Mesothelial cell of epicardium (in vitro differentiated cells): ENCODE data around the gene FYCO1. TPM values are rescaled to one million over a fixed set of nuclear protein-coding genes. Genes with fewer than 3 reads are reported as not detected.

Source experiments
- DNase-seq, 2 experiments: peaks; one replicate each; pipeline ENCODE4 v3.0.0; 2021; ENCODE audit warnings: low spot score in 2 of 2; ENCODE audit not compliant: unreplicated experiment in 2 of 2
- H3K27ac Mint-ChIP-seq: 2 replicates; pipeline ENCODE4 v1.8.0; 2021; ENCODE audit warnings: mixed read lengths
- H3K27me3 Mint-ChIP-seq: 2 replicates; pipeline ENCODE4 v1.8.0; 2021; ENCODE audit warnings: low read depth, mixed read lengths
- H3K36me3 Mint-ChIP-seq: 2 replicates; pipeline ENCODE4 v1.8.0; 2021; ENCODE audit warnings: mixed read lengths
- H3K4me1 Mint-ChIP-seq: 2 replicates; pipeline ENCODE4 v1.8.0; 2021; ENCODE audit warnings: mixed read lengths
- H3K4me3 Mint-ChIP-seq: 2 replicates; pipeline ENCODE4 v1.8.0; 2021; ENCODE audit warnings: mild to moderate bottlenecking, moderate library complexity, mixed read lengths
- H3K9me3 Mint-ChIP-seq: 2 replicates; pipeline ENCODE4 v1.8.0; 2021; ENCODE audit warnings: mixed read lengths
- CTCF ChIP-seq: fragments of 200-600 bp; sonication (generic); IDR thresholded peaks from one replicate; pipeline ENCODE4 v1.5.0; 2021; ENCODE audit warnings: antibody characterized with exemption; ENCODE audit not compliant: unreplicated experiment
- total RNA-seq: library from RNA; stranded (reverse); gene quantifications from 3 replicates; pipeline ENCODE4 v1.2.1, GENCODE V29; 2021

The FYCO1 gene
- total RNA-seq, 1 donor from 2014 or later: 23.1 TPM

- H3K4me1 Mint-ChIP-seq: peaks cover 12% of the 10 kb centered on the region
- DNase-seq: no peak
- H3K36me3 Mint-ChIP-seq: peaks cover 48% of the 10 kb centered on the region
- no peak for TF ChIP-seq CTCF
- H3K27ac Mint-ChIP-seq: no peak overlapping the region
- H3K27me3 Mint-ChIP-seq: no peaks in the 10 kb centered on the region
- no peaks in the 10 kb centered on the region for H3K9me3 Mint-ChIP-seq
- no peak overlapping the region for H3K4me3 Mint-ChIP-seq
Measured at GRCh38 chr3:45974686-45975085, 20.9 kb downstream of the FYCO1 start.

- Mint-ChIP-seq H3K9me3 (no peaks in the 10 kb centered on the region), H3K4me3 (no peak overlapping the region), H3K36me3 (peaks cover 41% of the 10 kb centered on the region), H3K27ac (peak overlapping the region; percentile 77), H3K27me3 (no peaks in the 10 kb centered on the region), H3K4me1 (peaks cover 20% of the 10 kb centered on the region)
- TF ChIP-seq CTCF: no peak
- DNase-seq: no peak
Measured at GRCh38 chr3:45972534-45973402, 22.9 kb downstream of the FYCO1 start.

- no peak overlapping the region for H3K4me3 Mint-ChIP-seq
- DNase-seq: no peak
- H3K9me3 Mint-ChIP-seq: no peaks in the 10 kb centered on the region
- H3K36me3 Mint-ChIP-seq: peaks cover 43% of the 10 kb centered on the region
- no peaks in the 10 kb centered on the region for H3K27me3 Mint-ChIP-seq
- peaks cover 20% of the 10 kb centered on the region for H3K4me1 Mint-ChIP-seq
- H3K27ac Mint-ChIP-seq: no peak overlapping the region
- TF ChIP-seq CTCF: no peak
Measured at GRCh38 chr3:45969953-45970352, 25.7 kb downstream of the FYCO1 start.

- DNase-seq: no peak
- peaks cover 20% of the 10 kb centered on the region for H3K4me1 Mint-ChIP-seq
- H3K9me3 Mint-ChIP-seq: no peaks in the 10 kb centered on the region
- no peak for TF ChIP-seq CTCF
- H3K27me3 Mint-ChIP-seq: no peaks in the 10 kb centered on the region
- no peak overlapping the region for H3K4me3 Mint-ChIP-seq
- H3K27ac Mint-ChIP-seq: peak overlapping the region; percentile 55
- H3K36me3 Mint-ChIP-seq: peaks cover 41% of the 10 kb centered on the region
Measured at GRCh38 chr3:45969116-45969515, 26.5 kb downstream of the FYCO1 start.

- no peaks in the 10 kb centered on the region for H3K9me3 Mint-ChIP-seq
- H3K27ac Mint-ChIP-seq: peak overlapping the region; percentile 55
- H3K4me3 Mint-ChIP-seq: no peak overlapping the region
- no peaks in the 10 kb centered on the region for H3K27me3 Mint-ChIP-seq
- H3K4me1 Mint-ChIP-seq: peaks cover 20% of the 10 kb centered on the region
- TF ChIP-seq CTCF: no peak
- DNase-seq: no peak
- H3K36me3 Mint-ChIP-seq: peaks cover 41% of the 10 kb centered on the region
Measured at GRCh38 chr3:45968706-45969105, 26.9 kb downstream of the FYCO1 start.
